Breast epithelium (tissue), 4 donors: ENCODE results near the gene SEPTIN8. TPM values are rescaled to one million over a fixed set of nuclear protein-coding genes. Genes with fewer than 3 reads are reported as not detected.
A peak's percentile ranks its signal among the peaks of the same experiment; 100 is the strongest.

ENCODE experiments used
- DNase-seq, 2 donors: peaks; one replicate each; pipeline ENCODE4 v3.0.0-alpha.2; 2019; ENCODE audit warnings: low spot score in 2 of 2
- H3K27ac ChIP-seq, 2 donors: fragments of 200-600 bp; sonication (generic) in 1 of 2; one replicate each; pipeline ENCODE4 v1.5.1; 2016 to 2019; ENCODE audit warnings: mild to moderate bottlenecking in 1 of 2
- H3K27me3 ChIP-seq, 2 donors: fragments of 200-600 bp; sonication (generic) in 1 of 2; one replicate each; pipeline versions ENCODE4 v1.5.1 to v1.6.0; 2017 to 2019; ENCODE audit warnings: control low read depth in 1 of 2, mild to moderate bottlenecking in 1 of 2
- H3K36me3 ChIP-seq: fragments of 200-600 bp; one replicate; pipeline ENCODE4 v1.5.1; 2019
- H3K4me1 ChIP-seq, 2 donors: fragments of 200-600 bp; sonication (generic); one replicate each; pipeline ENCODE4 v1.5.1; 2016 to 2019; ENCODE audit warnings: control low read depth in 1 of 2
- H3K4me3 ChIP-seq, 3 donors: fragments of 200-600 bp; sonication (generic); 1 replicate in 2 of 3; 2 replicates in 1 of 3; pipeline ENCODE4 v1.5.1; 2016 to 2019; ENCODE audit warnings: mild to moderate bottlenecking in 3 of 3, moderate library complexity in 2 of 3
- H3K9me3 ChIP-seq, 2 donors: fragments of 200-600 bp; sonication (generic) in 1 of 2; one replicate each; pipeline ENCODE4 v1.5.1; 2016 to 2019; ENCODE audit warnings: control low read depth in 1 of 2
- CTCF ChIP-seq, 3 donors: fragments of 450-650 bp; IDR thresholded peaks; one replicate each; pipeline ENCODE4 v1.5.1; 2016 to 2017; ENCODE audit warnings: antibody characterized with exemption in 3 of 3, mild to moderate bottlenecking in 3 of 3, moderate library complexity in 3 of 3
- POLR2A ChIP-seq: fragments of 450-650 bp; IDR thresholded peaks from one replicate; pipeline ENCODE4 v1.6.1; 2016; ENCODE audit warnings: antibody characterized with exemption, mild to moderate bottlenecking, moderate library complexity
- POLR2AphosphoS5 ChIP-seq, 3 donors: sonication (generic); formaldehyde crosslinking; IDR thresholded peaks; one replicate each; pipeline ENCODE4 v1.6.1; 2017; ENCODE audit warnings: antibody characterized with exemption in 3 of 3
- intact Hi-C: fragments of 100-400 bp; cut with DNase I; formaldehyde crosslinking; loops from one replicate; pipeline ENCODE4 v1.15.1; 2023; ENCODE audit warnings: low total_unique reads
- total RNA-seq, 3 donors: library from RNA; depleted of rRNA; stranded (reverse); fragments of >200 nt; gene quantifications; one replicate each; pipeline ENCODE4 v1.1.0, GENCODE V29; 2016

SEPTIN8 gene
- total RNA-seq, 3 donors from 2014 or later, result 26.4 to 43.0 (median 40.0) TPM

GRCh38 chr5:132820162-132820754, 43.2 kb upstream of the SEPTIN8 start:
- DNase-seq, result peak; percentile 88 to 91
- H3K36me3 ChIP-seq, result no peaks in the 10 kb centered on the region
- H3K4me3 ChIP-seq, result peak overlapping the region in 2 of 3 donors; percentile 46 to 55
- H3K27me3 ChIP-seq, result no peaks in the 10 kb centered on the region
- H3K9me3 ChIP-seq, result no peaks in the 10 kb centered on the region
- intact Hi-C loops, result no loop called here
- TF ChIP-seq POLR2AphosphoS5 (IDR thresholded peaks at IDR 0.05), result peak in 1 of 3 donors; percentile 12
- no peak for TF ChIP-seq POLR2A
- peak; percentile 88 to 97 (median 92) for TF ChIP-seq CTCF (IDR thresholded peaks at IDR 0.05)
- H3K27ac ChIP-seq, result peak overlapping the region in 1 of 2 donors; percentile 18
- no peaks in the 10 kb centered on the region for H3K4me1 ChIP-seq

GRCh38 chr5:132819468-132819867, 42.4 kb upstream of the SEPTIN8 start:
- Histone ChIP-seq H3K4me1 (no peaks in the 10 kb centered on the region), H3K36me3 (no peaks in the 10 kb centered on the region), H3K4me3 (peak overlapping the region in 2 of 3 donors; percentile 46 to 55), H3K9me3 (no peaks in the 10 kb centered on the region), H3K27ac (peak overlapping the region in 1 of 2 donors; percentile 18), H3K27me3 (no peaks in the 10 kb centered on the region)
- no peak for DNase-seq
- intact Hi-C loops, result no loop called here
- TF ChIP-seq POLR2A (no peak), CTCF (IDR thresholded peaks at IDR 0.05) (no peak), POLR2AphosphoS5 (IDR thresholded peaks at IDR 0.05) (no peak)

GRCh38 chr5:132817011-132817410, 40.0 kb upstream of the SEPTIN8 start:
- Histone ChIP-seq H3K9me3 (no peaks in the 10 kb centered on the region), H3K4me3 (no peak overlapping the region), H3K36me3 (no peaks in the 10 kb centered on the region), H3K27me3 (peaks cover 2 to 4% of the 10 kb centered on the region in 2 donors), H3K4me1 (no peaks in the 10 kb centered on the region), H3K27ac (no peak overlapping the region)
- no peak for DNase-seq
- intact Hi-C loops, result no loop called here
- no peak for TF ChIP-seq POLR2AphosphoS5 (IDR thresholded peaks at IDR 0.05)
- no peak for TF ChIP-seq CTCF (IDR thresholded peaks at IDR 0.05)
- no peak for TF ChIP-seq POLR2A

GRCh38 chr5:132816554-132816953, 39.5 kb upstream of the SEPTIN8 start:
- Histone ChIP-seq H3K4me3 (no peak overlapping the region), H3K36me3 (no peaks in the 10 kb centered on the region), H3K9me3 (no peaks in the 10 kb centered on the region), H3K27me3 (peaks cover 2 to 7% of the 10 kb centered on the region in 2 donors), H3K27ac (no peak overlapping the region), H3K4me1 (no peaks in the 10 kb centered on the region)
- intact Hi-C loops, result no loop called here
- no peak for DNase-seq
- TF ChIP-seq POLR2A (no peak), CTCF (IDR thresholded peaks at IDR 0.05) (no peak), POLR2AphosphoS5 (IDR thresholded peaks at IDR 0.05) (no peak)

- Histone ChIP-seq H3K4me3 (no peak overlapping the region), H3K9me3 (no peaks in the 10 kb centered on the region), H3K27ac (no peak overlapping the region), H3K27me3 (peaks cover 2 to 9% of the 10 kb centered on the region in 2 donors), H3K36me3 (no peaks in the 10 kb centered on the region), H3K4me1 (no peaks in the 10 kb centered on the region)
- intact Hi-C loops, result no loop called here
- TF ChIP-seq CTCF (IDR thresholded peaks at IDR 0.05), result no peak
- TF ChIP-seq POLR2A, result no peak
- no peak for TF ChIP-seq POLR2AphosphoS5 (IDR thresholded peaks at IDR 0.05)
- no peak for DNase-seq
These were observed 39.0 kb upstream of the SEPTIN8 start for GRCh38 chr5:132816083-132816482.
